GM12891 (cell line): Measurements from ENCODE around the gene SMYD4.
"Not testable (repeated sequence)": the region's sequence is repeated elsewhere in the genome, so short reads cannot be mapped to it uniquely, and the experiment has no call there.

Experiments
- DNase-seq: peaks from one replicate; pipeline ENCODE4 v3.0.0; 2011; ENCODE audit warnings: low spot score; ENCODE audit not compliant: insufficient read length
- FAIRE-seq: peaks from 2 replicates; lab custom pipeline; 2011; peaks lifted over from hg19 to GRCh38; lab: Jason Lieb, UNC
- PAX5 ChIP-seq: IDR thresholded peaks from 2 replicates; pipeline ENCODE4 v1.6.1; 2011; ENCODE audit warnings: low read length, moderate library complexity, mild to moderate bottlenecking; ENCODE audit not compliant: insufficient read depth, severe bottlenecking
- POLR2A ChIP-seq: IDR thresholded peaks from 2 replicates; pipeline ENCODE4 v1.6.1; 2011; ENCODE audit warnings: low read depth, low read length, control low read depth
- POLR2AphosphoS5 ChIP-seq: IDR thresholded peaks from 2 replicates; pipeline ENCODE4 v1.6.1; 2011; ENCODE audit warnings: low read depth, low read length, control low read depth
- POU2F2 ChIP-seq: IDR thresholded peaks from 2 replicates; pipeline ENCODE4 v1.6.1; 2011; ENCODE audit warnings: low read depth, mild to moderate bottlenecking, control low read depth, low read length, moderate library complexity
- SPI1 ChIP-seq: IDR thresholded peaks from 2 replicates; pipeline ENCODE4 v1.6.1; 2011; ENCODE audit warnings: low read depth, low read length, control low read depth
- TAF1 ChIP-seq: IDR thresholded peaks from 2 replicates; pipeline ENCODE4 v1.6.1; 2011; ENCODE audit warnings: low read depth, low read length, control low read depth

The SMYD4 gene

GRCh38 chr17:1785930-1786329 lies 43.8 kb downstream of the SMYD4 start:
- TF ChIP-seq POLR2AphosphoS5 (no peak), POLR2A (no peak), POU2F2 (no peak), SPI1 (no peak), TAF1 (no peak), PAX5 (no peak)
- FAIRE-seq (no peak), DNase-seq (no peak)

- DNase-seq (no peak), FAIRE-seq (peak; percentile 84)
- TF ChIP-seq SPI1 = no peak
- no peak for TF ChIP-seq POLR2A
- TF ChIP-seq POU2F2 = no peak
- TF ChIP-seq PAX5 = no peak
- no peak for TF ChIP-seq POLR2AphosphoS5
- no peak for TF ChIP-seq TAF1
These were observed 45.7 kb downstream of the SMYD4 start for GRCh38 chr17:1783834-1784611.

GRCh38 chr17:1783271-1783670 lies 46.4 kb downstream of the SMYD4 start:
- TF ChIP-seq SPI1 = no peak
- no peak for TF ChIP-seq TAF1
- no peak for TF ChIP-seq POU2F2
- TF ChIP-seq POLR2A = no peak
- no peak for TF ChIP-seq POLR2AphosphoS5
- no peak for TF ChIP-seq PAX5
- FAIRE-seq (no peak), DNase-seq (no peak)

- DNase-seq (no peak), FAIRE-seq (no peak)
- TF ChIP-seq POU2F2 = no peak
- no peak for TF ChIP-seq SPI1
- no peak for TF ChIP-seq TAF1
- no peak for TF ChIP-seq POLR2A
- TF ChIP-seq POLR2AphosphoS5 = no peak
- no peak for TF ChIP-seq PAX5
These were observed 47.5 kb downstream of the SMYD4 start for GRCh38 chr17:1782171-1782567.

- DNase-seq (no peak), FAIRE-seq (no peak)
- TF ChIP-seq POLR2A = no peak
- TF ChIP-seq POU2F2 = no peak
- no peak for TF ChIP-seq TAF1
- no peak for TF ChIP-seq SPI1
- TF ChIP-seq PAX5 = no peak
- no peak for TF ChIP-seq POLR2AphosphoS5
These were observed 50.1 kb downstream of the SMYD4 start for GRCh38 chr17:1779571-1780131.

- DNase-seq = no peak
- FAIRE-seq = no peak
- TF ChIP-seq POLR2A (no peak), TAF1 (no peak), SPI1 (no peak), POLR2AphosphoS5 (no peak), PAX5 (no peak), POU2F2 (no peak)
These were observed 52.8 kb downstream of the SMYD4 start for GRCh38 chr17:1776857-1777256.

GRCh38 chr17:1776328-1776727 lies 53.4 kb downstream of the SMYD4 start:
- no peak for DNase-seq
- TF ChIP-seq PAX5 (no peak), POU2F2 (no peak)
- no peak for FAIRE-seq

- DNase-seq (no peak), FAIRE-seq (no peak)
- TF ChIP-seq POLR2A (no peak), SPI1 (no peak), POU2F2 (no peak), TAF1 (no peak), PAX5 (no peak), POLR2AphosphoS5 (no peak)
These were observed 55.1 kb downstream of the SMYD4 start for GRCh38 chr17:1774390-1775176.

GRCh38 chr17:1773696-1774181 lies 56.0 kb downstream of the SMYD4 start:
- FAIRE-seq = no peak
- DNase-seq = no peak
- TF ChIP-seq TAF1 (no peak), POLR2A (no peak), PAX5 (no peak), POLR2AphosphoS5 (no peak), SPI1 (no peak), POU2F2 (no peak)

- not testable (repeated sequence) for DNase-seq, FAIRE-seq
These were observed 56.6 kb downstream of the SMYD4 start for GRCh38 chr17:1773000-1773695.
